Measurements from ENCODE around the gene ABHD16B. TPM values are rescaled to one million over a fixed set of nuclear protein-coding genes. Genes with fewer than 3 reads are reported as not detected.

ABHD16B gene
- total and polyA plus RNA-seq, 2 of the 13 experiments (the other 11 are each of a cell fraction or from before 2014, with no cell fraction given) = not detected

GRCh38 chr20:63894358-63895201, 33.3 kb downstream of the ABHD16B start, which contains the start of gene DNAJC5 (continued):
- TF ChIP-seq HCFC1 (IDR thresholded peaks at IDR 0.05; ENCODE audit: low read depth, low read length) (peak; percentile 41; the same call in 1 of the 2 replicates), ATF7 (IDR thresholded peaks at IDR 0.05) (no peak), ATF7 (CRISPR knock-in tag; IDR thresholded peaks at IDR 0.05) (0 out of 2 replicates have a peak, but pooled peaks have one; percentile 42), SRY (CRISPR knock-in tag; IDR thresholded peaks at IDR 0.05) (peak; percentile 30), THAP7 (CRISPR knock-in tag; IDR thresholded peaks at IDR 0.05) (0 out of 2 replicates have a peak, but pooled peaks have one; percentile 44), ZNF331 (CRISPR knock-in tag; IDR thresholded peaks at IDR 0.05) (no peak; the same call in 1 of the 2 replicates), ZNF567 (CRISPR knock-in tag; IDR thresholded peaks at IDR 0.05; ENCODE audit: borderline replicate concordance) (no peak), ZBTB7A (CRISPR knock-in tag; IDR thresholded peaks at IDR 0.05) (no peak; the same call in 1 of the 2 replicates), TBX3 (IDR thresholded peaks at IDR 0.05; ENCODE audit: borderline replicate concordance) (no peak), JUN (CRISPR knock-in tag; IDR thresholded peaks at IDR 0.05) (no peak), ZNF354B (CRISPR knock-in tag; IDR thresholded peaks at IDR 0.05) (no peak), SYNCRIP (IDR thresholded peaks at IDR 0.05; ENCODE audit: insufficient read depth, low read depth, low read length) (no peak), POLR2G (IDR thresholded peaks at IDR 0.05; ENCODE audit: low read depth, low read length) (peak; percentile 84), IRF2 (CRISPR knock-in tag; IDR thresholded peaks at IDR 0.05) (0 out of 2 replicates have a peak, but pooled peaks have one; percentile 64), ONECUT2 (CRISPR knock-in tag; IDR thresholded peaks at IDR 0.05) (no peak), ZNF574 (CRISPR knock-in tag; IDR thresholded peaks at IDR 0.05) (peak; percentile 68), ZNF614 (CRISPR knock-in tag; IDR thresholded peaks at IDR 0.05; ENCODE audit: borderline replicate concordance) (peak; percentile 85; the same call in 1 of the 2 replicates), IKZF1 (IDR thresholded peaks at IDR 0.05) (no peak), ZBTB44 (CRISPR knock-in tag; IDR thresholded peaks at IDR 0.05) (no peak)

All from HepG2 (cell line).